SKM-1 (cell line): ENCODE data around the gene NLGN1.

Experiments used
- DNase-seq: peaks from one replicate; lab custom pipeline; 2025; ENCODE audit not compliant: unreplicated experiment; lab: John Stamatoyannopoulos, UW

NLGN1 gene

DNA sequence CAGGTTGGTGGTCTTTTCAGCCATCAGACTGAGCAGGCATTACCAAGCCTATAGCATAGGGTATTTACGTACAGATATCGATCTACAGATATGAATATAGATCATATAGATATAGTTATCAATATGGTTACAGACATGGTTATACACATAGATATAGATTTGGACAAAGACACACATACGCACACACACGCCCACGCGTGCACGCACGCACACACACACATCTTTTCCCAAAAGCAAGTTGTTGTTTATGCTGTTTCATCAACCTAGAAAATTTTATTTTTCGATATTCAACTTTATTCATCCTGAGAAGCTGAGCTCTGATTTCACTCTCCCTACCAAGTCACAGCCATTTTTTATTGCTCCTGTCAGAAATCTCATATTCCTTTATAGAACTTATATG lies 309.1 kb downstream of the NLGN1 start:
- no peak for DNase-seq

DNA sequence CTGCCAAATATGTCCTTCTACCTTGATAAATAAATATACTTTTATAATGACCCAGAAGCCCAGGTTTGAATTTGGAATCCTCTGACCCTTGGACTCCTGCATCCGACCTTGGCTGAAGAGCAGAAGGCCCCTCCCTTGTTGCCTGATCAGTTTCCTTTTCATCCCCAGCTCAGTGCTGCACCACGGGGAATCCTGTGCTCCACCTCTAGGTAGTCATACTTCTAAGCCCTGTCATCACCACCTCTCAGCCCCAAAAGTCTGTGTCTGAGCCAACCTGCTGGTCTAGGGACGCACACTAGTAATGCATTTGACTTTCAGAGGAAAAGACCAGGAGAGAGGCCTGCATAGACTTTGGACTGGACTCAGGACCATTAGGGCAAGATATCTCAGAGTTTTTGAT lies 310.6 kb downstream of the NLGN1 start:
- no peak for DNase-seq

DNA sequence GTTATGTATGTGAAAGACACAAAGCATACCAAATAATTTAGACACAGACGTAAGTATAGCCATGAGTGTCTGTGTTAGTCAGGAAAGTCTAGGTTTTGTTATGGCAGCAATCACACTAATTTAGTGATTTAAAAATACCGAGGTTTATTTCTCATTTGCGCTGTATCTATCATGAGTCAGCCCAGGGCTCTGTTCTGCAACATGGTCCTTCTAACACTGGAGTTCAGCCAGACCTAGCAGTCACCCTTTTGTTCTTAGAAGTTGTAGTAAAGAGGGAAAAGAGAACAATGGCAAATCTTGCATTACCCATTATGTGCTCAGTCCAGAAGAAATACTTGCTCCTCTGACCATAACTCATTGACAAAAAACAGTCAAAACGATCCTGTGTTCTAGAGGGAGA lies 311.5 kb downstream of the NLGN1 start:
- no peak for DNase-seq

DNA sequence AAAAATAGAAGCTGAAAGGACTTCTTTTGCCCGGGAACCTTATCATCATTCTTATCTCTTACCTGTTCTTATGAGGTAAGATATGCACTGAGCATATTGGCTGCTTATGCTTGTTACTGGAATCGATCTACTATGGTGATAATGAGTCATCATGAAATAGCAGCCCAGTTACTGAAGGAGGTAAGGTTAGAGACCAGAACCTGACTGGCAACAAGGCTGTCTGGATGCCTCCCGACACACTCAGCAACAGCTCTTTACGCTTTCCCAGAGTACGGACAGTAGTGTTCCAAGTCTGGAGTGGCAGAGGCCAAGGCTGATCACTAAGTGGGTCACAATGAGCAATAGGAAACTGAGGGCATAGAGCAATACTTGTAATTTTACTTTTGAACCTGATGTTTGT lies 314.1 kb downstream of the NLGN1 start:
- no peak for DNase-seq

DNA sequence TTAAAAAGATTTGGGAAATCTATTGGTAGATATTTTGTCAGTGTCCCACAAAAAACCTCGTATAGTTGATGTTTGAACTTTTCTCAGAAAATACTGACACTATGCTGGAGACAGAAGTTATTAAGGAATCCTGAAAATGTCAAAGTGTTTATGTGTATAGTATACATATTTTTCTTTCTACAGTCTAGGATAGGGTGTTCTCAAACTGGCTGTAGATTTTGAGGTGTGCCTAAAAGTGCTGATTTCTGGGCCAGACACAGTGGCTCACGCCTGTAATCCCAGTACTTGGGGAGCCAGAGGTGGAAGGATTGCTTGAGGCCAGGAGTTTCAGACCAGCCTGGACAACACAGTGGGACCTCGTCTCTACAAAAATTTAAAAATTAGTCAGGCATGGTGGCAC lies 322.0 kb downstream of the NLGN1 start:
- no peak for DNase-seq

DNA sequence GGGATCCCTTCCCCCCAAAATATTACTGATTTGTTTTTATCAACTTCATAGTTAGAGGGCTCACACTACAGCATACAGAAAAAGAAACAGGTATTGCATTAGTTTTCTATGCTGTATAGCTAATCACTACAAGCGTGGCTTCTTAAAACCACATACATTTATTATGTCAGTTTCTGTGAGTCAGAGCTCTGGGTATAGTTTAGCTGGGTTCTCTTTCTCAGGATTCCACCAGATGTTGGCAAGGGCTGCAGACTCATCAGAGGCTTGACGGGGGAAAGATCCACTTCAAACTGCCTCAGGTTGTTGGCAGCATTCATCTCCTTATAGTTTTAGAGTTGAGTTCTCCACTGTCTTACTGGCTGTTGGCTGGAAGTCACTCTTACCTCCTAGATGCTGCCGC lies 328.0 kb downstream of the NLGN1 start:
- no peak for DNase-seq

DNA sequence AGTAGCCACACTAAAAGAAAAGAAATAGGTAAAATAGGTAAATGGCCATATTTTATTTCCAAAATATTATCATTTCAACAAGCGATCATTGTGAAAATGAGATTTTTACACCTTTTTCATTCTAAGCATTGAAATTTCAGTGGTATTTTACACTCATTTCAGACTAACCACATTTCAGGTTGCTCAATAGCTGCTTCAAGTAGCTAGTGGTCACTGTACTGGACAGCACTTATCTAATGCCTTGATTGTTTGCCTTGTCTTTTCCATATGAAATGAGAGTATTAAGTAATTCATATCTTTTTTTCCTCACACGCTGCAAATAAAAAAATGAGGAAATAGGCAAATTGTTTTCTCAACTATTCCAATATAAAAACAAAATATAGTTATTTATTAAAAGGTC lies 332.8 kb downstream of the NLGN1 start:
- no peak for DNase-seq

DNA sequence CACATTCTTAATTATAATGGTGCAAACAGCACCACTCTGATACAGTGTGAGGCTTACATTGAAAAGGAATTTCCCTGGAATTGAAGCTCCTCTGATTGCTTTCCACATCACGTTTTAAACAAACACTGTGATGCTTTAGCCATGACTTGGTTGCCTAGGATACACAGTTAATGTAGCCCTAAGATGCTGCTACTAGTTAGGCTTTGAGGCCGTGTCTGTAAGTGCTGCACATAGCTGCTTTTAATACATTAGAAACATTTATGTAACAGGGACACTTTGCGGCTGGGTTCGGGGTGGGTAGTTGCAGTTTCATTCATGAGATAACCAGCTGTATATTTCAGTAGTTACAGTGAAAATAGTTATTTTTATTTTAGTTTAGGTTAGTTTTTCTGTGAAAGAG lies 334.7 kb downstream of the NLGN1 start:
- no peak for DNase-seq

DNA sequence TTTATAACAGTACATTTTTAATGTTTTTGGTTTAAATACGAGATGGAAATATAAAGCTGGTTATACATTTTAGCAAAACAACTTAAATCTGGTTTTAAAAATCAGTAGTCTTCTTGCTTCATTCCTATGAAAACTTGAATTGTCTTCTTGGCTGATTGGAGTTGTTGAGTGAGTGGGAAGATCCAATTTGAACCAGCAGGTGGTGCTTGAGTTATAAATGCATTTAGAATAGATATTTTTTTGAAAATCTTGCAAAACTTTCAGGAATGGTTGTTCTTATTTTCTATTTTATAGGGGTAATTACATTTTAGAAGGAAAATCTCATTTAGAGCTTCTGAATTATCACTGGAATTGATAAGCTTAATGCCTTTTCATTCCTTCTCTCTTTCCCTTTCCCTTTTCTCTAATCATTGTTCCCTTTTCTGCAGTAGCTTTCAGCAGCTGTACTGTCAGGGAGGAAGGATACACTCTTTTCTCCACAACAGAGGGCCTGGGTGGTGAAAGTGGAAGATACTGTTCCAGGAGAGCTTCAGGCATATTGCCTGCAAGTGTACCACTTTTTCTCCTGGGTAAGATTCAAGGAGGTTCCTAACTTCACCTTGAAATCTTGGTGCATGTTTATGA lies 335.6 kb downstream of the NLGN1 start:
- peak; percentile 5 for DNase-seq

DNA sequence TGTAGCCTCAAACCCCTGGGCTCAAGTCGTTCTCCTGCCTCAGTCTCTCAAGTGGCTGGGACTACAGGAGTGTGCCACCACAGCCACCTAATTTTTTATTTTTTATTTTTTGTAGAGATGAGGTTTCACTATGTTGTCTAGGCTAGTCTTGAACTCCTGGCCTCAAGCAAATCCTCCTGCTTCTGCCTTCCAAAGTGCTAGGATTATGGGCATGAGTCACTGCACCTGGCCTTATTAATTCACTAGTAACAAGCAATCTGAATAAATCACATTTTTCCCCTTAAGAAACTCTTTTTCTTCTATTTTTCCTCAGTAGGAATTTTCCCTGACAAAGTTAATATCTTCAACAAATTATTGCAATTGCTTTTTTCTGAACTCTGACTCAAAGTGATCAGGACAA lies 336.9 kb downstream of the NLGN1 start:
- DNase-seq = no peak

DNA sequence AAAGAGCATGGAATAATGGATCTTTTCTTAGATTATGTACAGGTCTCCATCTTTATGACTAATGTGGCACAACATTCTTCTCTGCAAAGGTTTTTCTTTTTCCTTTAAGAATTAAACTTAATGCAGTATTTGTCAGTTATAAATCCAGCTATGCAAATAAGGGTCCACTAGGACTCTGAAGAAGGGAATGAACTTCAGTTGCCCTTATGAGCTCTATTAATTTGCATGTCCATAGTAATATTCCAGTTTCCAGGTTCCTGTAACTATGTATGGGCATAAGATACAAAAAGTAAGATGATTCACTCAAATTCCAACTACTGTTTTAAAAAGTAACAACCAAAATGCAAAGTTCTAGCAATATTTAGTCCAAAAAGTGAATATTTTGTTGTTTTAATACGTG lies 337.4 kb downstream of the NLGN1 start:
- no peak for DNase-seq

DNA sequence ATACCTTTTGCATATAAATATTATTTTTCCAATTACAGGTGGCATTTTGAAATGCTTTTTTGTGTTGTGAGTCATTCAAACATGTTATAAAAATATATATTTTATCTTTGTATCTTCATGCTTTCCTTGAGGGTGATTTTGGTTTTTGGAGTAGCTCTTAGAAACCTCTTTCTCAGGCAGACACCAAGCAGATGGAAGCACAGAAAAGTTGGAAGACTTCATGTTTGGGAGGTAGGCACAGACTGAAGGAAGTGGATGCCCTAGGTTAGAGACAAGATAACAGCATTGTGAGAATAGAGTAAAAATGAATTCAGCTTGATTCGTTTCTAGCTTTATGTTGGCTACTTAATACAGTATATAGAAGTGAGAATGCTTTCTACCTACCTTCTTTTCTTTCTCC lies 338.3 kb downstream of the NLGN1 start:
- no peak for DNase-seq

DNA sequence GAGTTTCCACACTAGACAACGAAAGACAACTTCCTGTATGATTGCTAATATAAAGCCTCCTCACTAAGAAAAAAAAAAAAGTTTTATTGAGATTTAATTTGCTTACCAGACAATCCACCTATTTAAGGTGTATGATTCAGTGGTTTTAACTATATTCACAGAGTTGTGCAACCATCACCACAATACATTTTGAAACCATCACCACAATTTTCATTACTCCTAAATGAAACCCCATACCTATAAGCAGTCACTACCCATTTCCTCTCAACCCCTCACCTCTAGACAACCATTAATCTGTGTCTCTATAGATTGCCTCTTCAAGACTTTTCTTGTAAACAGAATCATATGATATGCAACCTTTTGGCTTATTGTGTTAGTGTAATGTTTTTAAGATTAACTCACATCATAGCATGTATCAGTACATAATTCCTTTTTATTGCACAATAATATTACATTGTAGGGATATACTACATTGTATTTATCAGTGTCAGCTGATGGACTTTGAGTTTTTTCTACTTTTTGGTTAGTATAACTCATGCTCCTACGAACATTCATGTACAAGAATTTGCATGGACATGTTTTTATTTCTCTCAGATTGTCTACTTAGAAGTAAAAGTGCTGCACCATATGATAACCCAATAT lies 339.7 kb downstream of the NLGN1 start:
- no peak for DNase-seq

DNA sequence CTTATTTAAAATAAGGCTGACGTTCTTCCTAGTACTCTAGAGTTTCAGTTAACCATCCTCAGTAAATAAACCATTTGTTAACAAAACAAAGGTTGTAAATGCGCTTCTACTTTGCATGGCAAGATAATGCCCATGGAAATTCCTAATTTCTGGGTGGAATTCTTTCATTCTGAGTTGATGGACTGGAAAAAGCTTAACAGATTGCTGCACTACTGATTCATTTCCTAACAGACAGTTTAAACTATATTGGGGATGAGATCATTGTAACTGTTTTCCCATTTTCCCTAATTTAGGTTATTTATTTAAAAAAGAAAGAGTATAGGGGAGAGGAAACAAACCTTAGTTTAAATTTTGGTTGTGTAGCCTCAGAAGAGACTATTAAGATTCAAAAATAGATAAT lies 342.2 kb downstream of the NLGN1 start:
- DNase-seq = no peak

DNA sequence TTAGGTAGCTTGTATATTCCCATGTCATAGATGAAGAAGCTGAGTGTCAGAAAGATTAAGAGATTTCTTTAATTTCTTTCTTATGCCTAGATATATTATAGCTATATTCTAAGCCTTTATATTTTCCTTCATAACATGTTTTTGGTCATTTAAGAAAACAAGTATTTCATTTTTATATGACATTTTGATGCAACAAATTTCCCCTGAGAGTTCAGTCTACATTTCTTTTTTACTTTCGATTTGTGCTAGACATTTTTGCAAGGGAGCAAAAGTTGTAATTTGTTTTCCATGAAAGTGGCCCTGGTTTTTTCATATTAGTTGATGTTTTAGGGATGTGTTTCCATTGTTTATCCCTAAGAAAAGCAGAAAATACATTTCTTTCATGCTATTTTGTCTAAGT lies 344.9 kb downstream of the NLGN1 start:
- DNase-seq = no peak

DNA sequence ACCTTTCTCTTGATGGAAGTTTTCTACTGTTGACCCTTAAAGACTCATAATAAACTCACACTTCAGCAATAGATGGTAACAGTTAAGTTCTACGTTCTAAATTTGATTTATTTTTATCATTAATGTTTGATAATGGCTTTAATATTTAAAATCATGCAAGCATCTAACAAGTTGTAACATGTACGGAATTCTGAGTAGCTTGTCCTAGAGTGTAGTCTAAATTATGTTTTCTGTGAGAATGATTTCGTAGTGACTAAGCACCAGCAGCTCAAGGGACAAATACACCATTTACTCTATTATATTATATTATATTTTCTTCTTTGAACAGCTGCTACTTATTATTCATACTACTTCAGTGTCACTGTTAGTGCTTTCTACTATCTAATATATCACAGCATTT lies 345.6 kb downstream of the NLGN1 start:
- DNase-seq = no peak

DNA sequence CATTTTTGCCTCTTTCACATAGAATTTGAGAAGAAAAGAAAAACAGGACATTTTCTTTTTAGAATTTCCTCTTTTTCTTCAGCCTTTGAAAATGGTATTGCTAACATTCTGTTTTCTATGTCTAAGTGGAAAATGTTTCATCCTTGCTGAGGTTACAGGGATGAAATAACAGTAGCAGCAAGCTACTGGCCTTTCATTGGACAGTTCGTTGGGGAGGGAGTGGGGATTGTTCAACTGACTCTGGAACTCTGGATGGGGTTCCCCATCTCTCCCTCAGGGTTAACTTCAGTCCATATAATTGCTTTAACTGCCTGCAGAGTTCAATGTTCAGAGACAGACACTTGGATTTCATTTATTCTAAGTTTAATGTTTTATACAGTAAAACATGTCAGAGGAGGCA lies 346.0 kb downstream of the NLGN1 start:
- no peak for DNase-seq

DNA sequence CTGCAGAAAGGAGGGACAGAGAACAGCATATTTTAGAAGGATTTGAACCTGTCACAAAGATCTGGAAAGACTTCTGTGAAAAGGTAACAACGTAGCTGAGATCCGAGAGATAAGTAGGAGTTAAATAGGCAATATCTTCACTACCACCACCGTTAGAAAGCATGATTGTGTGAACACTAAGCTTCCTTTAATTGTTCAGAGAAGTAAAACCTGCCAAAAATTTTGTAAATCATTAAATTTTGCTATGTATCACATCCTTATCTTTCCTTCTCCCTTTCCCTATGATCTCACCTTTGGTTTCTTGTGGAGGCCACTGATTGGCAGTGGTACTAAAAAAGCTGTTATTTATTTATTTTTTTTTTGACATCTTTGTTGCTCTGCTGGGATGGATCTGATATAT lies 346.9 kb downstream of the NLGN1 start:
- no peak for DNase-seq

DNA sequence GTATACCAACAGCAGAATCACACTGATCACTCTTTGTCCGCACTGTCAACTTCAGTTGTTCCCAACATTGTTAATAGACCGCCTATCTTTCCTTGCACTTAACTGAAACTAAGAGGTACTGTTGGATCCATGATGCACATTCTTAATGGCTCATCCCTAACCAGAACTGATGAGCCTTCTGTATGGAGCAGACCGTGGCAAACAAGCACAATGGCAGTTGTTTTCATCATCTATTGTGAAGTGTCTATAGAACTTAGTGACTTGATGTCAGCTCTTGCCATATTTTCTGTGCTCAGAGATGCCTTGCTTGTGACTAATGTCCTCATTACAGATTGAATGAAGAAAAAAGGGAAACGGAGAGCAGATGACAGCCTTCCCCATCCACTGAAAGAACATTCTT lies 347.4 kb downstream of the NLGN1 start:
- DNase-seq = no peak

DNA sequence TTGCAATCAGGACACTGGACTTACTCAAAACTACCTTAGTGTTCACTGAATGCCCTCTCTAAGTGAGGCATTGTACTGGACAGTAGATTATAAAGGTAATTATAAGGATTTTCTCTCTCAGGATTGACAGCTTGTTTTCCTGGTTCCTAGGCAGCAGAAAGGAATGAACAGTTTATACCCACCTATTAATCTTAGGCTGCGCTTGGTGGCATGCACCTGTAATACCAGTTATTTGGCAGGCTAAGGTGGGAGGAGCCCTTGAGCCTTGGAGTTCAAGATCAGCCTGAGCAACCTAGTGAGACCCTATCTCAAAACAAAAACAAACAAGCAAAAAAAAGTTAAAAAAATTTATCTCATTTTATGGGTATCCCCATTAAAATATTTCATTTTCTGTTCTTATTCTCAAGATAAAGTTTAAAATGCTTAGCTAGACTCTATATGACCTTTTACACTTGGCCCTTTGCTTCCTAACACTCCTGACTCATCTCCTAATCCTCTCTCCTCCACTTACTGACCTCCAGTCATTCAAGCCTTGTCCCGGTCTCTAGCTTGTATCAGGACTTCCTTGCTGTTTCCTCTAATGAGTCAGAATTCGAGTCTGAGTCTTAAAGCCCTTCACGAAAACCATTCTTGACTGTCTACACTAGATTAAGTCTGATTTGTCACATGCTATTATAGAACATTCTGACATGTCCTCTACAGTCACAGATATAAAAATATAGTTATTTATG lies 348.6 kb downstream of the NLGN1 start:
- no peak for DNase-seq

DNA sequence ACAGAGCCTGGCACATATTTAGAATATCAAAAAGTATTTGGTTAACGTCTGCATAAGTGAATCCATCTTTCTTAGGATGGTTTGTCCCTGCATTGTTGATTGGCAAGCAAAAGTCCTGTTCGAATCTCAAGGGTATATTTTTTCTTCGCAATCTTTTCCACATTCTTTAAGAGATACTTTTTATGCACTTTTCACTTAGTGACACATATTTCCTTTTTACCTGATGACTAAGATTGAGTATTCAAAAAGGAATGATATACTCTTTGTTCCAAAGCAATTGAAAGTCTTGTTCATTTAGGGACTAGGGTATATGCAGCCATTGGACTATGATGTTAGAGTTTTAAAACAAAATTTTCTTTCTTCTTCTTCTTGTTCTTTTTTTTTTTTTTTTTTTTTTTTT lies 349.9 kb downstream of the NLGN1 start:
- DNase-seq = no peak

DNA sequence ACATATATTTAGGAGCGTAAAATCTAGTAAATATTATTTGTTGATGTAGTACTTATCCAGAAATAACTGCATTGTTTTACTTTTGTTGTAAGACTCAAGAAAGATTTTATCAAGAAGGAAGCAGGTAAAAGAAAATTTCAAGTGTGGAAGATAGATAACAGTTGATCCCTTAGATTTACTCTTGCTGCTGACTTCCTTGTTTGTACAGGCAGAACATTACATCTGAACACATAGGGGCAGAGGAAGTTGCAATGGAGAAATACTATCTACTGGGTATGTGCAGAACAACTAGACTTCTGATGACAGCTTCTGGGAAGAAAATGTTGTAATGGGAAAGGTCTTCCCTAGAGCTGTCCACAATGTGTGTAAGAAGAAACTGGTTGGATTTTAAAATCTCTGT lies 350.6 kb downstream of the NLGN1 start:
- peak; percentile 27 for DNase-seq

DNA sequence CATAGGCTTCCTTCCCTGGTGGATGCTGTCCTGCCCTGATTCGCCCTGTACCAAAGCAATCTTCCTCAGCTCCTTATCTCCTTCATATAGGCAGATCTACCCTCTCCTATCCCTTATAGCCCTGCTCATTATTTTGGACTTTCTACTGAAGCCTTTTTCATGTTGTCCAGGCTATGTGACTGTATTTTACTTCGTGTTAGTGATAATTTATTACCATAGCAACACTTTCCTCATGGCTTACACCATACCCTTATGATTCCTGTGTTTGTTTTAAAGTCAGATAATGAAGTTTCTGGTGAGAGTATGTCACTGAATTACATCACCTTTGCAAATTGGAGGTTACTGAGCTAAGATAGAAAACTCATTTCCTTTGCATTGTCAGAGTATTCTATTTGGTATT lies 352.6 kb downstream of the NLGN1 start:
- no peak for DNase-seq
